Progenitor cell of endocrine pancreas (in vitro differentiated cells): ENCODE results near the gene DES. TPM values are rescaled to one million over a fixed set of nuclear protein-coding genes. Genes with fewer than 3 reads are reported as not detected.

Experiments used
- DNase-seq: peaks from one replicate; pipeline ENCODE4 v3.0.0; 2021; ENCODE audit warnings: low spot score; ENCODE audit not compliant: unreplicated experiment
- H3K27ac Mint-ChIP-seq: 2 replicates; pipeline ENCODE4 v1.8.0; 2021; ENCODE audit warnings: mild to moderate bottlenecking, moderate library complexity, mixed read lengths
- H3K27me3 Mint-ChIP-seq: 2 replicates; pipeline ENCODE4 v1.8.0; 2021; ENCODE audit warnings: mixed read lengths
- H3K36me3 Mint-ChIP-seq: 2 replicates; pipeline ENCODE4 v1.8.0; 2022; ENCODE audit warnings: mixed read lengths; ENCODE audit not compliant: insufficient read depth
- H3K4me1 Mint-ChIP-seq: 2 replicates; pipeline ENCODE4 v1.8.0; 2021; ENCODE audit warnings: low read depth, mixed read lengths
- H3K4me3 Mint-ChIP-seq: 2 replicates; pipeline ENCODE4 v1.8.0; 2021; ENCODE audit warnings: low read depth, mild to moderate bottlenecking, moderate library complexity, mixed read lengths
- H3K9me3 Mint-ChIP-seq: 2 replicates; pipeline ENCODE4 v1.8.0; 2021; ENCODE audit warnings: low read depth, mixed read lengths
- CTCF ChIP-seq: fragments of 200-600 bp; sonication (generic); IDR thresholded peaks from one replicate; pipeline ENCODE4 v1.5.0; 2021; ENCODE audit warnings: antibody characterized with exemption, mild to moderate bottlenecking; ENCODE audit not compliant: unreplicated experiment
- total RNA-seq: library from RNA; stranded (reverse); gene quantifications from 2 replicates; pipeline ENCODE4 v1.2.1, GENCODE V29; 2021

Gene DES
- total RNA-seq, 1 donor from 2014 or later, result not detected

- no peaks in the 10 kb centered on the region for H3K9me3 Mint-ChIP-seq
- H3K27me3 Mint-ChIP-seq, result no peaks in the 10 kb centered on the region
- no peak for DNase-seq
- H3K36me3 Mint-ChIP-seq, result no peaks in the 10 kb centered on the region
- no peak for TF ChIP-seq CTCF
- no peak overlapping the region for H3K27ac Mint-ChIP-seq
- peaks cover 4% of the 10 kb centered on the region for H3K4me1 Mint-ChIP-seq
- H3K4me3 Mint-ChIP-seq, result no peak overlapping the region
Measured at GRCh38 chr2:219464286-219465032, 46.3 kb downstream of the DES start.

GRCh38 chr2:219465659-219466561 lies 47.7 kb downstream of the DES start:
- no peaks in the 10 kb centered on the region for H3K36me3 Mint-ChIP-seq
- no peaks in the 10 kb centered on the region for H3K9me3 Mint-ChIP-seq
- H3K4me3 Mint-ChIP-seq, result no peak overlapping the region
- H3K27me3 Mint-ChIP-seq, result no peaks in the 10 kb centered on the region
- DNase-seq, result no peak
- no peaks in the 10 kb centered on the region for H3K4me1 Mint-ChIP-seq
- H3K27ac Mint-ChIP-seq, result peak overlapping the region; percentile 45
- no peak for TF ChIP-seq CTCF

GRCh38 chr2:219466816-219467735 lies 48.9 kb downstream of the DES start:
- Mint-ChIP-seq H3K27me3 (peaks cover 6% of the 10 kb centered on the region), H3K4me1 (no peaks in the 10 kb centered on the region), H3K27ac (no peak overlapping the region), H3K36me3 (no peaks in the 10 kb centered on the region), H3K9me3 (no peaks in the 10 kb centered on the region), H3K4me3 (no peak overlapping the region)
- no peak for DNase-seq
- TF ChIP-seq CTCF, result no peak

GRCh38 chr2:219467736-219468075 lies 49.5 kb downstream of the DES start:
- no peak overlapping the region for H3K4me3 Mint-ChIP-seq
- H3K36me3 Mint-ChIP-seq, result no peaks in the 10 kb centered on the region
- no peaks in the 10 kb centered on the region for H3K9me3 Mint-ChIP-seq
- no peak overlapping the region for H3K27ac Mint-ChIP-seq
- no peaks in the 10 kb centered on the region for H3K4me1 Mint-ChIP-seq
- DNase-seq, result no peak
- TF ChIP-seq CTCF, result no peak
- H3K27me3 Mint-ChIP-seq, result peaks cover 6% of the 10 kb centered on the region
